Inflammatory macrophage treated with lipopolysaccharide for 4 hours (primary cell): ENCODE data around the gene ZFAND3.
"Not testable (repeated sequence)": the region's sequence is repeated elsewhere in the genome, so short reads cannot be mapped to it uniquely, and the experiment has no call there.

Experiments
- DNase-seq: peaks from one replicate; pipeline ENCODE4 v3.0.0-alpha.2; 2020

The ZFAND3 gene

GRCh38 chr6:37866590-37867507 is 47.3 kb downstream of the ZFAND3 start:
- DNase-seq, result no peak

GRCh38 chr6:37867756-37868446 is 48.4 kb downstream of the ZFAND3 start:
- DNase-seq, result peak; percentile 67

- peak; percentile 23 for DNase-seq
These were observed 48.9 kb downstream of the ZFAND3 start for GRCh38 chr6:37868447-37868825.

- DNase-seq, result no peak
These were observed 52.3 kb downstream of the ZFAND3 start for GRCh38 chr6:37871616-37872372.

- peak; percentile 77 for DNase-seq
These were observed 52.8 kb downstream of the ZFAND3 start for GRCh38 chr6:37872373-37872745.

- DNase-seq, result no peak
These were observed 55.2 kb downstream of the ZFAND3 start for GRCh38 chr6:37874726-37875125.

- DNase-seq, result no peak
These were observed 56.2 kb downstream of the ZFAND3 start for GRCh38 chr6:37875561-37876309.

- DNase-seq, result no peak
These were observed 57.3 kb downstream of the ZFAND3 start for GRCh38 chr6:37876843-37877242.

- peak; percentile 44 for DNase-seq
These were observed 58.0 kb downstream of the ZFAND3 start for GRCh38 chr6:37877373-37878149.

GRCh38 chr6:37878150-37878710 is 58.7 kb downstream of the ZFAND3 start:
- DNase-seq, result peak; percentile 18

GRCh38 chr6:37880602-37881001 is 61.1 kb downstream of the ZFAND3 start:
- DNase-seq, result not testable (repeated sequence)

- no peak for DNase-seq
These were observed 62.8 kb downstream of the ZFAND3 start for GRCh38 chr6:37882292-37882691.

- DNase-seq, result no peak
These were observed 63.3 kb downstream of the ZFAND3 start for GRCh38 chr6:37882724-37883413.

- DNase-seq, result no peak
These were observed 65.0 kb downstream of the ZFAND3 start for GRCh38 chr6:37884548-37884947.

- DNase-seq, result peak; percentile 35
These were observed 69.5 kb downstream of the ZFAND3 start for GRCh38 chr6:37889051-37889450.

- DNase-seq, result no peak
These were observed 70.0 kb downstream of the ZFAND3 start for GRCh38 chr6:37889486-37889885.

- no peak for DNase-seq
These were observed 71.5 kb downstream of the ZFAND3 start for GRCh38 chr6:37891072-37891471.

GRCh38 chr6:37893257-37893656 is 73.7 kb downstream of the ZFAND3 start:
- DNase-seq, result no peak

GRCh38 chr6:37893734-37894133 is 74.2 kb downstream of the ZFAND3 start:
- not testable (repeated sequence) for DNase-seq

- no peak for DNase-seq
These were observed 75.1 kb downstream of the ZFAND3 start for GRCh38 chr6:37894585-37894984.

GRCh38 chr6:37897321-37897720 is 77.8 kb downstream of the ZFAND3 start:
- no peak for DNase-seq
